ENCODE data around the gene KLK7. TPM values are rescaled to one million over a fixed set of nuclear protein-coding genes. Genes with fewer than 3 reads are reported as not detected.

The KLK7 gene
- total and polyA plus RNA-seq, 7 donors = not detected

DNA sequence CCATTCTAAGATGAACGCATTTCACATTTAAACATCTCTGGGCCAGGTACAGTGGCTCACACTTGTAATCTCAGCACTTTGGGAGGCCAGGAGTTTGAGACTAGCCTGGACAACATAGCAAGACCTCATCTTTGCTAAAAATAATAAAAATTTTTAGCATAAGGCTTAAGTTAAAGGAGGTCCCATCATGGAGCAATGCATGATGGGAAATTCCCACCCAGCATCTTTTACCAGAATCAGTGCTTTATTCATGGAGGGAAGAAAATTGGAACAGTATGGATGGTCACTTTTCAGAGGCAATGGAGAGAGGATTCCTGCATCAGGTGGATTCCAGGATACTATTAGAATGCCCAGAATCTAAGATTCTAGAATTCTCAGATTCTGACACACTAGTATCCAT is 21.5 kb upstream of the KLK7 start:
- Histone ChIP-seq H3K27me3 (ENCODE audit: insufficient read depth in 3 of 3, low read length in 2 of 3) (peaks cover 0 to 12% (median 5%) of the 10 kb centered on the region in 3 donors), H3K36me3 (ENCODE audit: insufficient read depth in 1 of 2, low read depth in 1 of 2) (no peaks in the 10 kb centered on the region), H3K9me3 (no peaks in the 10 kb centered on the region), H3K4me3 (no peak overlapping the region), H3K27ac (no peak overlapping the region), H3K4me1 (no peaks in the 10 kb centered on the region)
- intact Hi-C loops (cut with DNase I) = no loop called here
- TF ChIP-seq, protein P1, sequence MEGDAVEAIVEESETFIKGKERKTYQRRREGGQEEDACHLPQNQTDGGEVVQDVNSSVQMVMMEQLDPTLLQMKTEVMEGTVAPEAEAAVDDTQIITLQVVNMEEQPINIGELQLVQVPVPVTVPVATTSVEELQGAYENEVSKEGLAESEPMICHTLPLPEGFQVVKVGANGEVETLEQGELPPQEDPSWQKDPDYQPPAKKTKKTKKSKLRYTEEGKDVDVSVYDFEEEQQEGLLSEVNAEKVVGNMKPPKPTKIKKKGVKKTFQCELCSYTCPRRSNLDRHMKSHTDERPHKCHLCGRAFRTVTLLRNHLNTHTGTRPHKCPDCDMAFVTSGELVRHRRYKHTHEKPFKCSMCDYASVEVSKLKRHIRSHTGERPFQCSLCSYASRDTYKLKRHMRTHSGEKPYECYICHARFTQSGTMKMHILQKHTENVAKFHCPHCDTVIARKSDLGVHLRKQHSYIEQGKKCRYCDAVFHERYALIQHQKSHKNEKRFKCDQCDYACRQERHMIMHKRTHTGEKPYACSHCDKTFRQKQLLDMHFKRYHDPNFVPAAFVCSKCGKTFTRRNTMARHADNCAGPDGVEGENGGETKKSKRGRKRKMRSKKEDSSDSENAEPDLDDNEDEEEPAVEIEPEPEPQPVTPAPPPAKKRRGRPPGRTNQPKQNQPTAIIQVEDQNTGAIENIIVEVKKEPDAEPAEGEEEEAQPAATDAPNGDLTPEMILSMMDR (IDR thresholded peaks at IDR 0.05) = no peak
- DNase-seq (no peak), ATAC-seq (no peak)
- 79 to 91% (median 85%) methylated on average over 1 of the region's 1 CpG for WGBS, 3 donors

DNA sequence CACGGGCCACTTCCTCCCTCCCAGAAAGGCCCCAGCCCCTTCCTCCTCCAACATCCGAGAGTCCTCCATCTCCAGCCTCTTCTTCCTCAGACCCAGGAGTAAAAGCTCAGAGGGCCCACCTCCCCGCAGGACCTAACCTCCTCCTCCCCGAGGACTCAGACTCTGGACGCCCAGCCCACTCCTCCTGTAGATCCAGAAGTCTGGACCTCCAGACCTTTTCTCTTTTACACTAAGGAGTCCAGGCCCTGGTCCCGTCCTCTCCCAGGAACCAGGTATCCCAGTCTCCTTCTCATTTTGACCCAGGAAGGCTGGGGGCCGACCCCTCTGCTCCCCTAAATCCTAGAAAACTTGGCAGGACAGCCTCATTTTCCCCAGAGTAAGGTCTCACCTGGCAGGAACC is 19.6 kb upstream of the KLK7 start:
- H3K36me3 ChIP-seq (ENCODE audit: insufficient read depth in 1 of 2, low read depth in 1 of 2) = no peaks in the 10 kb centered on the region
- H3K27ac ChIP-seq = no peak overlapping the region
- TF ChIP-seq, protein P1 (IDR thresholded peaks at IDR 0.05) = no peak
- peaks cover 0 to 12% (median 5%) of the 10 kb centered on the region in 3 donors for H3K27me3 ChIP-seq (ENCODE audit: insufficient read depth in 3 of 3, low read length in 2 of 3)
- no peaks in the 10 kb centered on the region for H3K9me3 ChIP-seq
- ATAC-seq = no peak
- 75 to 77% (median 76%) methylated on average over 7 of the region's 7 CpGs for WGBS, 3 donors
- H3K4me3 ChIP-seq = no peak overlapping the region
- no peaks in the 10 kb centered on the region for H3K4me1 ChIP-seq
- DNase-seq = no peak
- intact Hi-C loops (cut with DNase I) = no loop called here

DNA sequence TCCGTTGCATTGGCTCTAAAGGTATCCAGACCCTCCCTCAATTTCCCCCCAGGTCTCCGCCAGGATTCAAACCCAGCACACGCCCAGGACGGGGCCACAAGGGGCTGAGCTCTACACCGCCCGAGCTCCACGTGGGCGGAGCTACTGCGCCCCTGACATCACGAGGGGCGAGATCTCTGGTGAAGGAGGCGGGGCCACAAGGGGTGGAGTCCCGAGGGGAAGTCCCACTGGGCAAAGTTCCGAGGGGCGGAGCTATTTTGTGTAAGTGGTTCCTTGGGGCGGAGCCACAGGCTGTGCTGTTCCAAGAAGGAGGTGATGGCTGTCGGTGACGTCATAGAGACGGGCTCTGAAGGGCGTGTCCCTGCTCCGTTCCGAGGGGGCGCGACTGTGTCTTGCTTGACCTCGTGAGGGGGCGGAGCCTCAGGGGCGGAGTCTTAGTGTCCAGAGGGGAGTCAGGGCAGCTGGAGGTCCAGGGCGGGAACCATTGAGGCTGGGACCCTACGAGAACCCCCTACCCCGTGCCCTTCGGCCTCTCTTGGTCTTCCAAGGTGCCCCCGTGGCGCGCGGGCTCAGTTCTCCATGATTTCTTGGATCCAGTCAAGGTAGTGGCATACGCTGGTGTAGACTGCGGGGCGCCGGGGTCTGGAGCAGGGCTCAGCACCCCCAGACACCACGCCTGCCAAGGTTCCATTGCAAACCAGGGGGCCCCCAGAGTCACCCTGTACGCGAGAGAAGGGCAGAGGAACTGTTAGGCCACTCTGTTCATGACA is 19.0 kb upstream of the KLK7 start:
- 52 to 62% (median 61%) methylated on average over 42 of the region's 42 CpGs for WGBS, 3 donors
- Histone ChIP-seq H3K27me3 (ENCODE audit: insufficient read depth in 3 of 3, low read length in 2 of 3) (peaks cover 0 to 12% (median 5%) of the 10 kb centered on the region in 3 donors), H3K27ac (no peak overlapping the region), H3K36me3 (ENCODE audit: insufficient read depth in 1 of 2, low read depth in 1 of 2) (no peaks in the 10 kb centered on the region), H3K9me3 (no peaks in the 10 kb centered on the region), H3K4me3 (no peak overlapping the region), H3K4me1 (no peaks in the 10 kb centered on the region)
- intact Hi-C loops (cut with DNase I) = no loop called here
- DNase-seq (no peak), ATAC-seq (no peak)
- TF ChIP-seq, protein P1 (IDR thresholded peaks at IDR 0.05) = no peak

DNA sequence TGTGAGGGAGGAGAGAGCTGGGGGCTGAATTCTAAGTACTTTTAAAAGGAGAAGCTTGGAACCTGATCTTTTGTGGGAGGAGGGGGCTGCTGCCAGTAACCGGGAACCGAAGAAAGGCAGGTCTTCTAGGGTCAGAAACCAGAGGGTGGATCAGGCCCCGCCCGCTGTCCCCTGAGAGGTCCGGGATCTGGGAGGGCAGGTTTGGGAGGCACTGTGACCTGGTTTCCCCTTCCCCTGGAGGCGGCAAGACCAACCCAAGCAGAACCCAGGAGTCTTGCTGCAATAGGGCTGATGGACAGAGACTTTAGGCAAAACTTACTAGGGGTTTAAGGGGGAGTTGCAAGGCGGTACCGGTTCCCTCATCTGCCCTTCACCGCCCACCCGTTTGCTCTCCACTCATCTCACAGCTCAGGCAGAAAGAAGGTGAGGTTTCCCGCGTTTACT is 18.4 kb upstream of the KLK7 start:
- 30 to 37% (median 31%) methylated on average over 12 of the region's 12 CpGs for WGBS, 3 donors
- no peaks in the 10 kb centered on the region for H3K9me3 ChIP-seq
- no peaks in the 10 kb centered on the region for H3K4me1 ChIP-seq
- H3K27ac ChIP-seq = no peak overlapping the region
- intact Hi-C loops (cut with DNase I) = no loop called here
- H3K27me3 ChIP-seq (ENCODE audit: insufficient read depth in 3 of 3, low read length in 2 of 3) = peaks cover 0 to 12% (median 5%) of the 10 kb centered on the region in 3 donors
- DNase-seq (no peak), ATAC-seq (no peak)
- H3K4me3 ChIP-seq = no peak overlapping the region
- H3K36me3 ChIP-seq (ENCODE audit: insufficient read depth in 1 of 2, low read depth in 1 of 2) = no peaks in the 10 kb centered on the region
- TF ChIP-seq, protein P1 (IDR thresholded peaks at IDR 0.05) = no peak
